ENCODE results near the gene G3BP2. TPM values are rescaled to one million over a fixed set of nuclear protein-coding genes. Genes with fewer than 3 reads are reported as not detected.

Gene G3BP2
- total RNA-seq (2021; ENCODE audit: unreplicated experiment): 146 TPM
- 57.1 TPM for polyA plus RNA-seq (2012; ENCODE audit: insufficient read length)
- percentile 93 among the genes with signal in this experiment for Bru-seq, nascent RNA
- BruChase-seq, experiment 1, labeled RNA remaining after a 2-hour chase: percentile 96 among the genes with signal in this experiment
- percentile 98 among the genes with signal in this experiment for BruChase-seq, experiment 2, labeled RNA remaining after a 6-hour chase
- long read RNA-seq, full-length matches to known transcripts: 212 of 318 reads
- long read RNA-seq, partial matches to known transcripts: 13 of 318 reads
- long read RNA-seq, other reads (novel, unspliced or antisense): 93 of 318 reads

DNA sequence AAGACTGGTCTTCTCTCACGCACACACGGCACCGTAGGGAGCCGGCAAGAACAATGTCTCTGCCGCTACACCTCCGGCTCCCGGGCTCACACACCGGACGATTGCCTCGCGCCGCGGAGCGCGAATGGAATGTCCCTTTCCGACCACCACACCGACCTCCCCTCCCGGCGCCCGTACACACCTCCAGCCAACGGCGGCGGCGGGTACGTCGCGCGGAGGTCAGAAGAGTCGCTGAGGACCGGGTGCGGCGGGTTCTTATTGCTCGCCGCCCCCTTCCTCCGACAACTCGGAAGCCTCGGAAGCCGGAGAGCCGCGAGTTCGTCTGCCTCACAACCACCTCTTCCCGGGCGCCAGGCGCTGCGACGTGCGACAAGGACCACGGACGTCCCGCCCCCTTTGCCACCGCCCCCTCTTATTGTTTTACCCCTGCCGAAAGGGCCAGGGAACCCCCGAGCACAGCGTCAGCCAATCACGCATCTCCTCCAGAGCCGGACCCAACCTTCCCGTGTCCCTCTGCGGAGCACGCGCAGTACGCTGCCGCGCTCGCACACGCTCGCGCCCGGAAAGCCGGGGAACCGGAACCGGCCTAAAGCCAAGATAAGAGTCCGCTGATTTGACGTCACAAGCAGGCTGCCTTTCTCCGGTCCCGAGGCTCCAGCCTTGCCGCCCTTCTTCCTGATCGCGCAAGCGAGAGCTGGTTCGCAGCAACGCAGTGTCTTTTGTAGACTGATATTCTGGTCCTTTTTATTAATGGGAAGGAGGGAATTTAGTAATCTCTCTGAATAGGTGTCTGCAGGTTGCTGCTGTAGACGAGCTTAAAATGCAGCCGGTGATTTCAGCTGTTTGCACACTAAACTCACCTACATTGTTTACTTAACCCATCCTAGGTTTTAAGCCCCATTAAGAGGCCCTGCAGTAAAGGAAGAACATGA, at the start of gene G3BP2:
TSS of gene G3BP2 (minus strand) at position 385 of the 932 bp plus-strand sequence. CDS start 11,386 bp downstream, outside the sequence.
- Histone ChIP-seq H3K4me3 (ENCODE audit: low read depth in 2 of 2, low read length in 2 of 2) (peak within 1 kb of the TSS; percentile 94 to 97), H3K4me1 (ENCODE audit: control insufficient read depth, insufficient read depth, low read length) (peaks cover 25% of the 10 kb centered on the region; the same call in 1 of the 2 replicates), H3K27me3 (ENCODE audit: control insufficient read depth, insufficient read depth, low read length) (no peaks in the 10 kb centered on the region), H3K36me3 (ENCODE audit: control insufficient read depth, insufficient read depth, low read length) (peaks cover 10% of the 10 kb centered on the region), H3K9me3 (ENCODE audit: control insufficient read depth, insufficient read depth, low read depth, low read length) (no peaks in the 10 kb centered on the region), H3K27ac (ENCODE audit: low read length) (peak within 1 kb of the TSS; percentile 98)
- TF ChIP-seq, protein P1, sequence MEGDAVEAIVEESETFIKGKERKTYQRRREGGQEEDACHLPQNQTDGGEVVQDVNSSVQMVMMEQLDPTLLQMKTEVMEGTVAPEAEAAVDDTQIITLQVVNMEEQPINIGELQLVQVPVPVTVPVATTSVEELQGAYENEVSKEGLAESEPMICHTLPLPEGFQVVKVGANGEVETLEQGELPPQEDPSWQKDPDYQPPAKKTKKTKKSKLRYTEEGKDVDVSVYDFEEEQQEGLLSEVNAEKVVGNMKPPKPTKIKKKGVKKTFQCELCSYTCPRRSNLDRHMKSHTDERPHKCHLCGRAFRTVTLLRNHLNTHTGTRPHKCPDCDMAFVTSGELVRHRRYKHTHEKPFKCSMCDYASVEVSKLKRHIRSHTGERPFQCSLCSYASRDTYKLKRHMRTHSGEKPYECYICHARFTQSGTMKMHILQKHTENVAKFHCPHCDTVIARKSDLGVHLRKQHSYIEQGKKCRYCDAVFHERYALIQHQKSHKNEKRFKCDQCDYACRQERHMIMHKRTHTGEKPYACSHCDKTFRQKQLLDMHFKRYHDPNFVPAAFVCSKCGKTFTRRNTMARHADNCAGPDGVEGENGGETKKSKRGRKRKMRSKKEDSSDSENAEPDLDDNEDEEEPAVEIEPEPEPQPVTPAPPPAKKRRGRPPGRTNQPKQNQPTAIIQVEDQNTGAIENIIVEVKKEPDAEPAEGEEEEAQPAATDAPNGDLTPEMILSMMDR (IDR thresholded peaks at IDR 0.05): no peak
- TF ChIP-seq SIN3A (IDR thresholded peaks at IDR 0.05; ENCODE audit: borderline replicate concordance, insufficient read depth, low read depth, low read length) (peak; percentile 31; the same call in 1 of the 2 replicates), POLR2AphosphoS5 (IDR thresholded peaks at IDR 0.05; ENCODE audit: low read depth, low read length) (peak; percentile 75; the same call in 1 of the 2 replicates), TCF7L2 (IDR thresholded peaks at IDR 0.05; ENCODE audit: low read depth, low read length) (peak; percentile 56; the same call in 1 of the 2 replicates)
- CTCF ChIA-PET: no interaction called here
- no TSS peak for BruUV-seq (replicated peaks)
- POLR2A ChIA-PET: interaction anchor here (0.6 to 0.7 kb wide), 3 partner anchors 10 to 55 kb away, joined by 4 to 13 read pairs (median 5); no protein-coding TSS in a partner anchor
- in situ Hi-C loops (cut with HindIII; ENCODE audit: low pct_unique_long_range_greater_than_20kb, low sequenced_read_pairs) (no loop called here), intact Hi-C loops (cut with micrococcal nuclease; ENCODE audit: unreplicated experiment) (no loop called here)
- ATAC-seq: peak; percentile 97
- DNase-seq (ENCODE audit: low read depth, low spot score): peak; percentile 91

DNA sequence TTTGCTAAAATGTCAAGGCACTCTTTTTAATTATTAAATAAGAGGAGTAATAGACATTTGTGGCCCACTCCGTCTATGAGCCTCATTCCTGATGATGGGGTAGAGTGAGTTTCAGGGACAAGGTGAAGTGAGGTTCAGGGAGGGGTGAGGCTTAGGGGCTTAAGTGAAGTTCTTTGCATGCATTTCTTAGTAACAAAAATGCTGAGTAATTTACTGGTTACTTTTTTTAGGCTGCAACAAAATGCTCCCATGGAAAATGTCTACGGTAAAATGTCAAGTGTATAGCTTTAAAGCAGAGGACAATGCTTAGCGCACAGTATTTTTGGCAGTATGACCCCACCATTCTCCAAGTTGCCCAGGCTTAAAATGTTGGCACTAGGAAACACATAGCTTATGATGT, 49.2 kb upstream of the G3BP2 start:
- ATAC-seq (no peak), DNase-seq (ENCODE audit: low read depth, low spot score) (no peak)
- Histone ChIP-seq H3K4me3 (ENCODE audit: low read depth in 2 of 2, low read length in 2 of 2) (no peak overlapping the region; a peak in 1 of 4 replicates), H3K4me1 (ENCODE audit: control insufficient read depth, insufficient read depth, low read length) (peaks cover 16% of the 10 kb centered on the region), H3K27ac (ENCODE audit: low read length) (no peak overlapping the region), H3K36me3 (ENCODE audit: control insufficient read depth, insufficient read depth, low read length) (no peaks in the 10 kb centered on the region; the same call in 1 of the 2 replicates), H3K27me3 (ENCODE audit: control insufficient read depth, insufficient read depth, low read length) (no peaks in the 10 kb centered on the region), H3K9me3 (ENCODE audit: control insufficient read depth, insufficient read depth, low read depth, low read length) (no peaks in the 10 kb centered on the region)
- BruUV-seq (replicated peaks): no TSS peak
- ChIA-PET POLR2A (no interaction called here), CTCF (interaction anchor here (0.6 kb wide), 1 partner anchor 265 kb away, joined by 4 read pairs; no protein-coding TSS in a partner anchor)
- TF ChIP-seq, protein P1 (IDR thresholded peaks at IDR 0.05): no peak
- TF ChIP-seq POLR2AphosphoS5 (IDR thresholded peaks at IDR 0.05; ENCODE audit: low read depth, low read length) (no peak), TCF7L2 (IDR thresholded peaks at IDR 0.05; ENCODE audit: low read depth, low read length) (no peak), SIN3A (IDR thresholded peaks at IDR 0.05; ENCODE audit: borderline replicate concordance, insufficient read depth, low read depth, low read length) (no peak)
- TF ChIP-seq, protein P2, sequence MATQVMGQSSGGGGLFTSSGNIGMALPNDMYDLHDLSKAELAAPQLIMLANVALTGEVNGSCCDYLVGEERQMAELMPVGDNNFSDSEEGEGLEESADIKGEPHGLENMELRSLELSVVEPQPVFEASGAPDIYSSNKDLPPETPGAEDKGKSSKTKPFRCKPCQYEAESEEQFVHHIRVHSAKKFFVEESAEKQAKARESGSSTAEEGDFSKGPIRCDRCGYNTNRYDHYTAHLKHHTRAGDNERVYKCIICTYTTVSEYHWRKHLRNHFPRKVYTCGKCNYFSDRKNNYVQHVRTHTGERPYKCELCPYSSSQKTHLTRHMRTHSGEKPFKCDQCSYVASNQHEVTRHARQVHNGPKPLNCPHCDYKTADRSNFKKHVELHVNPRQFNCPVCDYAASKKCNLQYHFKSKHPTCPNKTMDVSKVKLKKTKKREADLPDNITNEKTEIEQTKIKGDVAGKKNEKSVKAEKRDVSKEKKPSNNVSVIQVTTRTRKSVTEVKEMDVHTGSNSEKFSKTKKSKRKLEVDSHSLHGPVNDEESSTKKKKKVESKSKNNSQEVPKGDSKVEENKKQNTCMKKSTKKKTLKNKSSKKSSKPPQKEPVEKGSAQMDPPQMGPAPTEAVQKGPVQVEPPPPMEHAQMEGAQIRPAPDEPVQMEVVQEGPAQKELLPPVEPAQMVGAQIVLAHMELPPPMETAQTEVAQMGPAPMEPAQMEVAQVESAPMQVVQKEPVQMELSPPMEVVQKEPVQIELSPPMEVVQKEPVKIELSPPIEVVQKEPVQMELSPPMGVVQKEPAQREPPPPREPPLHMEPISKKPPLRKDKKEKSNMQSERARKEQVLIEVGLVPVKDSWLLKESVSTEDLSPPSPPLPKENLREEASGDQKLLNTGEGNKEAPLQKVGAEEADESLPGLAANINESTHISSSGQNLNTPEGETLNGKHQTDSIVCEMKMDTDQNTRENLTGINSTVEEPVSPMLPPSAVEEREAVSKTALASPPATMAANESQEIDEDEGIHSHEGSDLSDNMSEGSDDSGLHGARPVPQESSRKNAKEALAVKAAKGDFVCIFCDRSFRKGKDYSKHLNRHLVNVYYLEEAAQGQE (IDR thresholded peaks at IDR 0.05; ENCODE audit: insufficient read depth in 1 of 2, low read depth in 2 of 2, low read length in 1 of 2): no peak
- in situ Hi-C loops (cut with HindIII; ENCODE audit: low pct_unique_long_range_greater_than_20kb, low sequenced_read_pairs): no loop called here
- intact Hi-C loops (cut with micrococcal nuclease; ENCODE audit: unreplicated experiment): no loop called here

Data from Panc1 (cell line).